H1 (cell line): ENCODE data around the gene CCDC30. TPM values are rescaled to one million over a fixed set of nuclear protein-coding genes. Genes with fewer than 3 reads are reported as not detected.
A peak's percentile ranks its signal among the peaks of the same experiment; 100 is the strongest.

Experiments used
- CTCF ChIA-PET: fragments of 300-600 bp; sonication (Branson Sonifier 250); formaldehyde crosslinking; loops from one replicate; lab custom pipeline; 2021; ENCODE audit not compliant: partially characterized antibody; lab: Charles Lee
- POLR2A ChIA-PET: fragments of 300-600 bp; sonication (Branson Sonifier 250); formaldehyde crosslinking; loops from one replicate; lab custom pipeline; 2021; ENCODE audit warnings: inconsistent platforms; ENCODE audit not compliant: partially characterized antibody; lab: Charles Lee
- DNase-seq, 2 experiments: peaks; one replicate each; pipeline versions ENCODE4 v3.0.0 to v3.0.0-alpha.2; 2010 to 2022; ENCODE audit warnings: low spot score in 2 of 2, low read depth in 1 of 2, mixed read lengths in 1 of 2
- FAIRE-seq: peaks from 2 replicates; lab custom pipeline; 2011; peaks lifted over from hg19 to GRCh38; lab: Jason Lieb, UNC
- H2AFZ ChIP-seq: 2 replicates; pipeline ENCODE4 v1.8.1; 2012; ENCODE audit warnings: low read length, inconsistent platforms
- H2AK5ac ChIP-seq: 2 replicates; pipeline ENCODE4 v1.6.1; 2013; ENCODE audit warnings: low read depth, low read length
- H2BK120ac ChIP-seq: replicated peaks from 2 replicates; pipeline ENCODE3; 2013; ENCODE audit warnings: low read depth, low read length, inconsistent platforms
- H2BK12ac ChIP-seq: 2 replicates; pipeline ENCODE4 v1.6.1; 2013; ENCODE audit warnings: low read depth, low read length
- H2BK15ac ChIP-seq: 2 replicates; pipeline ENCODE4 v1.6.1; 2013; ENCODE audit warnings: low read length
- H2BK20ac ChIP-seq: 2 replicates; pipeline ENCODE4 v1.6.1; 2013; ENCODE audit warnings: low read length
- H2BK5ac ChIP-seq: 2 replicates; pipeline ENCODE4 v1.6.1; 2013; ENCODE audit warnings: low read depth, low read length
- H3K14ac ChIP-seq: 2 replicates; pipeline ENCODE4 v1.6.1; 2013; ENCODE audit warnings: inconsistent platforms; ENCODE audit not compliant: insufficient read length
- H3K18ac ChIP-seq: 2 replicates; pipeline ENCODE4 v1.6.1; 2013; ENCODE audit warnings: low read length; ENCODE audit errors: extremely low read depth
- H3K23ac ChIP-seq: 2 replicates; pipeline ENCODE4 v1.6.1; 2013; ENCODE audit warnings: inconsistent platforms; ENCODE audit not compliant: insufficient read length
- H3K23me2 ChIP-seq: 2 replicates; pipeline ENCODE4 v1.6.1; 2013; ENCODE audit warnings: low read depth, low read length
- H3K27ac ChIP-seq: 2 replicates; pipeline ENCODE4 v1.6.1; 2011; ENCODE audit warnings: low read depth, low read length, inconsistent platforms
- H3K27me3 ChIP-seq, 4 experiments: replicated peaks in 1 of 4; 1 replicate in 1 of 4; 2 replicates in 3 of 4; pipeline versions ENCODE4 v1.6.1 to v1.8.1; 2011 to 2013; ENCODE audit warnings: low read length in 3 of 4, mild to moderate bottlenecking in 3 of 4, inconsistent platforms in 2 of 4, mixed read lengths in 2 of 4, moderate library complexity in 1 of 4; ENCODE audit not compliant: control insufficient read depth in 3 of 4, insufficient read depth in 3 of 4; ENCODE audit errors: extremely low read depth in 1 of 4
- H3K36me3 ChIP-seq, 4 experiments: 2 replicates each; pipeline versions ENCODE4 v1.6.1 to v1.8.1; 2011 to 2013; ENCODE audit warnings: mild to moderate bottlenecking in 4 of 4, low read length in 3 of 4, moderate library complexity in 2 of 4, control low read depth in 1 of 4, inconsistent platforms in 1 of 4; ENCODE audit not compliant: insufficient read depth in 4 of 4, control insufficient read depth in 2 of 4
- H3K4ac ChIP-seq: replicated peaks from 2 replicates; pipeline ENCODE3; 2013; ENCODE audit warnings: low read length, low read depth, mixed read lengths, inconsistent platforms; ENCODE audit not compliant: insufficient read length
- H3K4me1 ChIP-seq, 4 experiments: replicated peaks in 1 of 4; 1 replicate in 1 of 4; 2 replicates in 3 of 4; pipeline versions ENCODE4 v1.6.1 to v1.8.1; 2011 to 2013; ENCODE audit warnings: low read length in 3 of 4, inconsistent platforms in 2 of 4, mixed read lengths in 1 of 4; ENCODE audit not compliant: insufficient read depth in 4 of 4, control insufficient read depth in 3 of 4
- H3K4me2 ChIP-seq, 2 experiments: 2 replicates each; pipeline versions ENCODE4 v1.6.1 to v1.8.1; 2011 to 2013; ENCODE audit warnings: low read depth in 2 of 2, low read length in 2 of 2, control low read depth in 1 of 2, inconsistent platforms in 1 of 2, mild to moderate bottlenecking in 1 of 2; ENCODE audit not compliant: insufficient read depth in 1 of 2
- H3K4me3 ChIP-seq, 4 experiments: fragments of 200-600, 300-600 bp in 1 of 4; sonication (generic), shearing (Covaris generic), sonication (Bioruptor Twin) in 1 of 4; 2 replicates each; pipeline versions ENCODE4 v1.5.1 to v1.8.1; 2011 to 2016; ENCODE audit warnings: low read length in 4 of 4, low read depth in 3 of 4, control low read depth in 2 of 4, inconsistent platforms in 2 of 4, mild to moderate bottlenecking in 2 of 4, mixed read lengths in 1 of 4, moderate library complexity in 1 of 4; ENCODE audit not compliant: insufficient read depth in 2 of 4; ENCODE audit errors: extremely low read depth in 1 of 4
- H3K56ac ChIP-seq: replicated peaks from 2 replicates; pipeline ENCODE3; 2013; ENCODE audit warnings: low read depth, mild to moderate bottlenecking, mixed read lengths, low read length, inconsistent platforms; ENCODE audit not compliant: insufficient read length
- H3K79me1 ChIP-seq: 2 replicates; pipeline ENCODE4 v1.6.1; 2013; ENCODE audit warnings: low read depth, low read length, control low read depth
- H3K79me2 ChIP-seq, 2 experiments: 2 replicates each; pipeline versions ENCODE4 v1.6.1 to v1.8.1; 2012 to 2013; ENCODE audit warnings: low read length in 2 of 2, mild to moderate bottlenecking in 2 of 2, inconsistent platforms in 1 of 2; ENCODE audit not compliant: insufficient read depth in 2 of 2, control insufficient read depth in 1 of 2
- H3K9ac ChIP-seq, 4 experiments: replicated peaks in 1 of 4; 1 replicate in 1 of 4; 2 replicates in 3 of 4; pipeline versions ENCODE4 v1.6.1 to v1.8.1; 2011 to 2013; ENCODE audit warnings: low read depth in 3 of 4, low read length in 3 of 4, control low read depth in 2 of 4, mild to moderate bottlenecking in 2 of 4, moderate library complexity in 2 of 4, inconsistent platforms in 1 of 4; ENCODE audit errors: extremely low read depth in 1 of 4
- H3K9me3 ChIP-seq, 2 experiments: 2 replicates each; pipeline versions ENCODE4 v1.6.1 to v1.8.1; 2012 to 2013; ENCODE audit warnings: mild to moderate bottlenecking in 2 of 2, moderate library complexity in 2 of 2, control low read depth in 1 of 2, inconsistent platforms in 1 of 2, low read depth in 1 of 2, low read length in 1 of 2, mixed read lengths in 1 of 2; ENCODE audit not compliant: insufficient read depth in 2 of 2
- H4K20me1 ChIP-seq, 2 experiments: replicated peaks in 1 of 2; 2 replicates each; pipeline versions ENCODE3 to v1.8.1; 2011 to 2013; ENCODE audit warnings: inconsistent platforms in 2 of 2, low read length in 2 of 2, mild to moderate bottlenecking in 1 of 2; ENCODE audit not compliant: insufficient read depth in 2 of 2, control insufficient read depth in 1 of 2
- H4K5ac ChIP-seq: 2 replicates; pipeline ENCODE4 v1.6.1; 2013; ENCODE audit warnings: low read length, low read depth, mixed read lengths, inconsistent platforms; ENCODE audit not compliant: insufficient read length
- H4K8ac ChIP-seq: 2 replicates; pipeline ENCODE4 v1.8.0; 2013; ENCODE audit warnings: mild to moderate bottlenecking, moderate library complexity, low read length, inconsistent platforms; ENCODE audit not compliant: insufficient read depth; ENCODE audit errors: extremely low read depth
- H4K91ac ChIP-seq: replicated peaks from 2 replicates; pipeline ENCODE3; 2013; ENCODE audit warnings: low read length, mixed read lengths, inconsistent platforms; ENCODE audit not compliant: insufficient read length
- CHD1 ChIP-seq: IDR thresholded peaks from 2 replicates; pipeline ENCODE4 v1.6.1; 2012; ENCODE audit warnings: low read depth, low read length, improper control_type of control experiment
- FOSL1 ChIP-seq: IDR thresholded peaks from 2 replicates; pipeline ENCODE4 v1.6.1; 2011; ENCODE audit warnings: mild to moderate bottlenecking, low read depth, low read length, moderate library complexity; ENCODE audit not compliant: insufficient read depth
- NRF1 ChIP-seq: IDR thresholded peaks from 2 replicates; pipeline ENCODE4 v1.6.1; 2011; ENCODE audit warnings: mild to moderate bottlenecking, low read depth, low read length, improper control_type of control experiment
- PHF8 ChIP-seq: fragments of 200-600 bp; sonication (generic); conservative IDR thresholded peaks from 2 replicates; pipeline ENCODE4 v1.7.1; 2012; ENCODE audit warnings: low read depth, mild to moderate bottlenecking, inconsistent platforms, low read length, moderate library complexity
- SIX5 ChIP-seq: IDR thresholded peaks from 2 replicates; pipeline ENCODE4 v1.6.1; 2011; ENCODE audit warnings: mild to moderate bottlenecking, low read depth, low read length
- WGBS, 2 experiments: shearing (Covaris generic) in 1 of 2; methylation state at CpG; one replicate each; pipeline versions ENCODE4 v1.1.6 to v1.1.7; 2013 to 2015; ENCODE audit warnings: low lambda C conversion rate in 2 of 2, mixed read lengths in 2 of 2, inconsistent platforms in 1 of 2, low coverage in 1 of 2, missing lambda C conversion rate in 1 of 2; ENCODE audit not compliant: insufficient replicate concordance in 2 of 2, insufficient coverage in 1 of 2, insufficient read length in 1 of 2; ENCODE audit errors: extremely low coverage in 1 of 2, missing lambda C conversion rate in 1 of 2; 5-methylcytosine and 5-hydroxymethylcytosine counted together
- polyA plus RNA-seq, 7 experiments: library from polyadenylated mRNA; depleted of rRNA in 3 of 7; stranded (reverse) in 5 of 7; unstranded in 2 of 7; fragments of >200 nt in 5 of 7; fragments of 200-250 nt in 2 of 7; gene quantifications; 1 replicate in 5 of 7; 2 replicates in 1 of 7; 4 replicates in 1 of 7; pipeline versions ENCODE4 v1.2.1 to v1.2.3, GENCODE V29; 2011 to 2013; ENCODE audit warnings: missing spikeins in 2 of 7, mixed read lengths in 2 of 7
- total RNA-seq: library from RNA; stranded (reverse); fragmentation: NEBNext Ultra II Directional; extraction: Animal tissue kit (Norgen Biotek cat#: 25700); gene quantifications from 2 replicates; pipeline ENCODE4 v1.2.1, GENCODE V29; 2021
- TF ChIP-seq, protein P1 (sequence below), 3 experiments: IDR thresholded peaks; 1 replicate in 2 of 3; 2 replicates in 1 of 3; pipeline versions ENCODE4 v1.5.1 to v1.6.1; 2011; ENCODE audit warnings: low read length in 3 of 3, mild to moderate bottlenecking in 3 of 3, inconsistent platforms in 2 of 3, low read depth in 1 of 3, moderate library complexity in 1 of 3; ENCODE audit not compliant: insufficient read depth in 1 of 3; ENCODE audit errors: control extremely low read depth in 1 of 3

Gene CCDC30
- total and polyA plus RNA-seq, 2 of the 8 experiments (the other 6 are each of a cell fraction or from before 2014, with no cell fraction given), result 0.60 to 1.8 TPM

- no peaks in the 10 kb centered on the region for H3K79me1 ChIP-seq
- H3K4me2 ChIP-seq, result no peak overlapping the region
- H3K18ac ChIP-seq, result no peak overlapping the region
- no peak overlapping the region for H2AFZ ChIP-seq
- no peak overlapping the region for H3K4ac ChIP-seq
- no peaks in the 10 kb centered on the region for H3K27me3 ChIP-seq
- H3K23ac ChIP-seq, result no peak overlapping the region
- no peaks in the 10 kb centered on the region for H3K36me3 ChIP-seq
- no peak overlapping the region for H2BK5ac ChIP-seq
- no peak overlapping the region for H4K5ac ChIP-seq
- peaks cover 0 to 10% (median 4%) of the 10 kb centered on the region in 4 experiments; a peak in 3 of 7 replicates for H3K4me1 ChIP-seq
- no peak overlapping the region for H2BK120ac ChIP-seq
- H3K79me2 ChIP-seq, result no peaks in the 10 kb centered on the region
- H2BK20ac ChIP-seq, result no peak overlapping the region
- no peak for DNase-seq
- no peaks in the 10 kb centered on the region for H3K23me2 ChIP-seq
- H4K8ac ChIP-seq, result peak overlapping the region; percentile 29; the same call in 1 of the 2 replicates
- POLR2A ChIA-PET, result interaction anchor here (1.3 kb wide), 1 partner anchor 302 kb away, joined by 3 read pairs; no protein-coding TSS in a partner anchor
- no peak for FAIRE-seq
- no peak overlapping the region for H2BK12ac ChIP-seq
- CTCF ChIA-PET, result interaction anchor here (0.6 kb wide), 1 partner anchor 1917 kb away, joined by 3 read pairs; no protein-coding TSS in a partner anchor
- no peak overlapping the region for H3K56ac ChIP-seq
- TF ChIP-seq NRF1 (no peak), PHF8 (no peak), CHD1 (no peak), SIX5 (no peak), FOSL1 (no peak)
- TF ChIP-seq, protein P1, sequence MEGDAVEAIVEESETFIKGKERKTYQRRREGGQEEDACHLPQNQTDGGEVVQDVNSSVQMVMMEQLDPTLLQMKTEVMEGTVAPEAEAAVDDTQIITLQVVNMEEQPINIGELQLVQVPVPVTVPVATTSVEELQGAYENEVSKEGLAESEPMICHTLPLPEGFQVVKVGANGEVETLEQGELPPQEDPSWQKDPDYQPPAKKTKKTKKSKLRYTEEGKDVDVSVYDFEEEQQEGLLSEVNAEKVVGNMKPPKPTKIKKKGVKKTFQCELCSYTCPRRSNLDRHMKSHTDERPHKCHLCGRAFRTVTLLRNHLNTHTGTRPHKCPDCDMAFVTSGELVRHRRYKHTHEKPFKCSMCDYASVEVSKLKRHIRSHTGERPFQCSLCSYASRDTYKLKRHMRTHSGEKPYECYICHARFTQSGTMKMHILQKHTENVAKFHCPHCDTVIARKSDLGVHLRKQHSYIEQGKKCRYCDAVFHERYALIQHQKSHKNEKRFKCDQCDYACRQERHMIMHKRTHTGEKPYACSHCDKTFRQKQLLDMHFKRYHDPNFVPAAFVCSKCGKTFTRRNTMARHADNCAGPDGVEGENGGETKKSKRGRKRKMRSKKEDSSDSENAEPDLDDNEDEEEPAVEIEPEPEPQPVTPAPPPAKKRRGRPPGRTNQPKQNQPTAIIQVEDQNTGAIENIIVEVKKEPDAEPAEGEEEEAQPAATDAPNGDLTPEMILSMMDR (IDR thresholded peaks at IDR 0.05; ENCODE audit: control extremely low read depth in 1 of 3, insufficient read depth in 1 of 3, low read depth in 1 of 3, low read length in 3 of 3), result no peak
- WGBS, 2 experiments, result 90% methylated on average over 10 of the region's 10 CpGs; no CpG with 5 or more reads in 1 of the 2 experiments
- no peak overlapping the region for H3K4me3 ChIP-seq
- no peaks in the 10 kb centered on the region for H4K20me1 ChIP-seq
- no peak overlapping the region for H3K9ac ChIP-seq
- no peak overlapping the region for H2BK15ac ChIP-seq
- H2AK5ac ChIP-seq, result no peak overlapping the region
- no peaks in the 10 kb centered on the region for H3K9me3 ChIP-seq
- no peak overlapping the region for H3K27ac ChIP-seq
- no peak overlapping the region for H4K91ac ChIP-seq
- H3K14ac ChIP-seq, result no peak overlapping the region
Observed at GRCh38 chr1:42420911-42421585, 42.0 kb upstream of the CCDC30 start.
